Liver (tissue), 9 donors: ENCODE results near the gene SUSD4. TPM values are rescaled to one million over a fixed set of nuclear protein-coding genes. Genes with fewer than 3 reads are reported as not detected.

Experiments
- DNase-seq: peaks from one replicate; pipeline ENCODE4 v3.0.0-alpha.2; 2017; ENCODE audit warnings: low spot score
- H3K27ac ChIP-seq, 2 donors: one replicate each; pipeline ENCODE4 v1.7.0; 2013; ENCODE audit warnings: inconsistent platforms in 2 of 2, low read length in 2 of 2, control low read depth in 1 of 2, low read depth in 1 of 2, mild to moderate bottlenecking in 1 of 2
- H3K27me3 ChIP-seq, 4 donors: one replicate each; pipeline versions ENCODE4 v1.6.1 to v1.7.0; 2013; ENCODE audit warnings: low read length in 3 of 4, inconsistent platforms in 1 of 4, mild to moderate bottlenecking in 1 of 4, moderate library complexity in 1 of 4; ENCODE audit not compliant: control insufficient read depth in 4 of 4, insufficient read depth in 4 of 4
- H3K36me3 ChIP-seq, 4 donors: one replicate each; pipeline versions ENCODE4 v1.6.1 to v1.7.0; 2013; ENCODE audit warnings: low read length in 3 of 4, mild to moderate bottlenecking in 3 of 4, low read depth in 1 of 4, moderate library complexity in 1 of 4; ENCODE audit not compliant: control insufficient read depth in 4 of 4, insufficient read depth in 3 of 4
- H3K4me1 ChIP-seq, 4 donors: one replicate each; pipeline versions ENCODE4 v1.6.1 to v1.7.0; 2013; ENCODE audit warnings: low read length in 3 of 4, mild to moderate bottlenecking in 3 of 4, moderate library complexity in 1 of 4; ENCODE audit not compliant: control insufficient read depth in 4 of 4, insufficient read depth in 4 of 4
- H3K4me3 ChIP-seq, 3 donors: one replicate each; pipeline versions ENCODE4 v1.6.1 to v1.7.0; 2013; ENCODE audit warnings: low read length in 3 of 3, control low read depth in 1 of 3, low read depth in 1 of 3, mild to moderate bottlenecking in 1 of 3
- H3K9ac ChIP-seq, 2 donors: one replicate each; pipeline ENCODE4 v1.7.0; 2013; ENCODE audit warnings: low read length in 2 of 2, mild to moderate bottlenecking in 2 of 2, moderate library complexity in 2 of 2, control low read depth in 1 of 2, low read depth in 1 of 2
- H3K9me3 ChIP-seq, 4 donors: one replicate each; pipeline versions ENCODE4 v1.6.1 to v1.7.0; 2013; ENCODE audit warnings: low read length in 3 of 4; ENCODE audit not compliant: control insufficient read depth in 4 of 4
- ATF3 ChIP-seq: IDR thresholded peaks from 2 replicates; pipeline ENCODE4 v1.6.1; 2016; ENCODE audit warnings: antibody characterized with exemption
- EGR1 ChIP-seq, 2 donors: IDR thresholded peaks; 2 replicates each; pipeline ENCODE4 v1.6.1; 2016 to 2018; ENCODE audit warnings: antibody characterized with exemption in 2 of 2, low read depth in 2 of 2
- FOXA1 ChIP-seq: IDR thresholded peaks from 2 replicates; pipeline ENCODE4 v1.6.1; 2016; ENCODE audit warnings: antibody characterized with exemption
- FOXA2 ChIP-seq: IDR thresholded peaks from 2 replicates; pipeline ENCODE4 v1.6.1; 2016; ENCODE audit warnings: antibody characterized with exemption
- GABPA ChIP-seq, 2 donors: IDR thresholded peaks in 1 of 2; conservative IDR thresholded peaks in 1 of 2; 2 replicates each; pipeline ENCODE4 v1.6.1; 2016; ENCODE audit warnings: antibody characterized with exemption in 2 of 2, mild to moderate bottlenecking in 1 of 2, moderate library complexity in 1 of 2
- HNF4A ChIP-seq, 2 donors: conservative IDR thresholded peaks; 2 replicates each; pipeline ENCODE4 v1.6.1; 2016; ENCODE audit warnings: antibody characterized with exemption in 2 of 2, mild to moderate bottlenecking in 2 of 2
- HNF4G ChIP-seq: IDR thresholded peaks from 2 replicates; pipeline ENCODE4 v1.6.1; 2016; ENCODE audit warnings: antibody characterized with exemption
- JUND ChIP-seq, 2 donors: IDR thresholded peaks; 2 replicates each; pipeline ENCODE4 v1.6.1; 2016; ENCODE audit warnings: antibody characterized with exemption in 2 of 2
- MAX ChIP-seq: IDR thresholded peaks from 2 replicates; pipeline ENCODE4 v1.6.1; 2016; ENCODE audit warnings: antibody characterized with exemption
- RAD21 ChIP-seq, 2 donors: IDR thresholded peaks; 2 replicates each; pipeline ENCODE4 v1.6.1; 2016; ENCODE audit warnings: antibody characterized with exemption in 2 of 2, mild to moderate bottlenecking in 2 of 2
- RXRA ChIP-seq, 2 donors: IDR thresholded peaks; 2 replicates each; pipeline ENCODE4 v1.6.1; 2017 to 2018; ENCODE audit warnings: antibody characterized with exemption in 2 of 2, mild to moderate bottlenecking in 1 of 2
- SP1 ChIP-seq: IDR thresholded peaks from 2 replicates; pipeline ENCODE4 v1.6.1; 2018; ENCODE audit warnings: antibody characterized with exemption, mild to moderate bottlenecking
- TAF1 ChIP-seq: conservative IDR thresholded peaks from 2 replicates; pipeline ENCODE4 v1.6.1; 2016; ENCODE audit warnings: antibody characterized with exemption, mild to moderate bottlenecking
- YY1 ChIP-seq: IDR thresholded peaks from 2 replicates; pipeline ENCODE4 v1.6.1; 2016; ENCODE audit warnings: antibody characterized with exemption, mild to moderate bottlenecking
- WGBS: extraction: QIAGEN DNeasy Blood & Tissue Kit; methylation state at CpG from one replicate; pipeline ENCODE4 v1.1.7; 2013; 5-methylcytosine and 5-hydroxymethylcytosine counted together
- polyA plus RNA-seq, 2 donors: library from polyadenylated mRNA; stranded (reverse) in 1 of 2; unstranded in 1 of 2; fragments of 200-250 nt in 1 of 2; fragments of >200 nt in 1 of 2; fragmentation: Nextera tagmentation in 1 of 2; extraction: Ambion mirVana in 1 of 2; gene quantifications; one replicate each; pipeline versions ENCODE4 v1.2.1 to v1.2.3, GENCODE V29; 2013 to 2015
- total RNA-seq, 2 donors: library from RNA; depleted of rRNA; stranded (reverse); fragments of >200 nt; gene quantifications; one replicate each; pipeline ENCODE4 v1.2.3, GENCODE V29; 2014
- TF ChIP-seq, protein P1 (sequence below): IDR thresholded peaks from 2 replicates; pipeline ENCODE4 v1.6.1; 2016; ENCODE audit warnings: antibody characterized with exemption, mild to moderate bottlenecking
- TF ChIP-seq, protein P2 (sequence below): fragments of 150-350 bp; IDR thresholded peaks from 2 replicates; pipeline ENCODE4 v1.5.1; 2017; ENCODE audit warnings: improper control_type of control experiment, low read depth, low read length; ENCODE audit not compliant: missing input control
- TF ChIP-seq, protein P3 (sequence below): IDR thresholded peaks from 2 replicates; pipeline ENCODE4 v1.6.1; 2016; ENCODE audit warnings: antibody characterized with exemption
- donor health status: healthy.
- donor health status: healthy.
- donor health status: healthy.
- donor health status: healthy.
- donor health status: healthy.

Gene SUSD4
- total and polyA plus RNA-seq, 4 donors: 1.1 to 3.8 (median 1.8) TPM

- no peak for DNase-seq
- Histone ChIP-seq H3K9ac (no peak overlapping the region), H3K9me3 (no peaks in the 10 kb centered on the region), H3K27me3 (no peaks in the 10 kb centered on the region), H3K27ac (no peak overlapping the region), H3K4me1 (no peaks in the 10 kb centered on the region), H3K4me3 (no peak overlapping the region), H3K36me3 (no peaks in the 10 kb centered on the region)
- TF ChIP-seq FOXA2 (no peak), TAF1 (no peak), EGR1 (IDR thresholded peaks at IDR 0.05; ENCODE audit: low read depth in 2 of 2) (no peak), RXRA (IDR thresholded peaks at IDR 0.05) (no peak), SP1 (no peak), ATF3 (no peak), JUND (IDR thresholded peaks at IDR 0.05) (no peak), HNF4A (conservative IDR thresholded peaks at IDR 0.05) (no peak), FOXA1 (no peak), RAD21 (IDR thresholded peaks at IDR 0.05) (no peak), HNF4G (no peak), MAX (no peak)
- TF ChIP-seq, protein P1, sequence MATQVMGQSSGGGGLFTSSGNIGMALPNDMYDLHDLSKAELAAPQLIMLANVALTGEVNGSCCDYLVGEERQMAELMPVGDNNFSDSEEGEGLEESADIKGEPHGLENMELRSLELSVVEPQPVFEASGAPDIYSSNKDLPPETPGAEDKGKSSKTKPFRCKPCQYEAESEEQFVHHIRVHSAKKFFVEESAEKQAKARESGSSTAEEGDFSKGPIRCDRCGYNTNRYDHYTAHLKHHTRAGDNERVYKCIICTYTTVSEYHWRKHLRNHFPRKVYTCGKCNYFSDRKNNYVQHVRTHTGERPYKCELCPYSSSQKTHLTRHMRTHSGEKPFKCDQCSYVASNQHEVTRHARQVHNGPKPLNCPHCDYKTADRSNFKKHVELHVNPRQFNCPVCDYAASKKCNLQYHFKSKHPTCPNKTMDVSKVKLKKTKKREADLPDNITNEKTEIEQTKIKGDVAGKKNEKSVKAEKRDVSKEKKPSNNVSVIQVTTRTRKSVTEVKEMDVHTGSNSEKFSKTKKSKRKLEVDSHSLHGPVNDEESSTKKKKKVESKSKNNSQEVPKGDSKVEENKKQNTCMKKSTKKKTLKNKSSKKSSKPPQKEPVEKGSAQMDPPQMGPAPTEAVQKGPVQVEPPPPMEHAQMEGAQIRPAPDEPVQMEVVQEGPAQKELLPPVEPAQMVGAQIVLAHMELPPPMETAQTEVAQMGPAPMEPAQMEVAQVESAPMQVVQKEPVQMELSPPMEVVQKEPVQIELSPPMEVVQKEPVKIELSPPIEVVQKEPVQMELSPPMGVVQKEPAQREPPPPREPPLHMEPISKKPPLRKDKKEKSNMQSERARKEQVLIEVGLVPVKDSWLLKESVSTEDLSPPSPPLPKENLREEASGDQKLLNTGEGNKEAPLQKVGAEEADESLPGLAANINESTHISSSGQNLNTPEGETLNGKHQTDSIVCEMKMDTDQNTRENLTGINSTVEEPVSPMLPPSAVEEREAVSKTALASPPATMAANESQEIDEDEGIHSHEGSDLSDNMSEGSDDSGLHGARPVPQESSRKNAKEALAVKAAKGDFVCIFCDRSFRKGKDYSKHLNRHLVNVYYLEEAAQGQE: no peak
- TF ChIP-seq, protein P2, sequence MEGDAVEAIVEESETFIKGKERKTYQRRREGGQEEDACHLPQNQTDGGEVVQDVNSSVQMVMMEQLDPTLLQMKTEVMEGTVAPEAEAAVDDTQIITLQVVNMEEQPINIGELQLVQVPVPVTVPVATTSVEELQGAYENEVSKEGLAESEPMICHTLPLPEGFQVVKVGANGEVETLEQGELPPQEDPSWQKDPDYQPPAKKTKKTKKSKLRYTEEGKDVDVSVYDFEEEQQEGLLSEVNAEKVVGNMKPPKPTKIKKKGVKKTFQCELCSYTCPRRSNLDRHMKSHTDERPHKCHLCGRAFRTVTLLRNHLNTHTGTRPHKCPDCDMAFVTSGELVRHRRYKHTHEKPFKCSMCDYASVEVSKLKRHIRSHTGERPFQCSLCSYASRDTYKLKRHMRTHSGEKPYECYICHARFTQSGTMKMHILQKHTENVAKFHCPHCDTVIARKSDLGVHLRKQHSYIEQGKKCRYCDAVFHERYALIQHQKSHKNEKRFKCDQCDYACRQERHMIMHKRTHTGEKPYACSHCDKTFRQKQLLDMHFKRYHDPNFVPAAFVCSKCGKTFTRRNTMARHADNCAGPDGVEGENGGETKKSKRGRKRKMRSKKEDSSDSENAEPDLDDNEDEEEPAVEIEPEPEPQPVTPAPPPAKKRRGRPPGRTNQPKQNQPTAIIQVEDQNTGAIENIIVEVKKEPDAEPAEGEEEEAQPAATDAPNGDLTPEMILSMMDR: no peak
- TF ChIP-seq, protein P3, sequence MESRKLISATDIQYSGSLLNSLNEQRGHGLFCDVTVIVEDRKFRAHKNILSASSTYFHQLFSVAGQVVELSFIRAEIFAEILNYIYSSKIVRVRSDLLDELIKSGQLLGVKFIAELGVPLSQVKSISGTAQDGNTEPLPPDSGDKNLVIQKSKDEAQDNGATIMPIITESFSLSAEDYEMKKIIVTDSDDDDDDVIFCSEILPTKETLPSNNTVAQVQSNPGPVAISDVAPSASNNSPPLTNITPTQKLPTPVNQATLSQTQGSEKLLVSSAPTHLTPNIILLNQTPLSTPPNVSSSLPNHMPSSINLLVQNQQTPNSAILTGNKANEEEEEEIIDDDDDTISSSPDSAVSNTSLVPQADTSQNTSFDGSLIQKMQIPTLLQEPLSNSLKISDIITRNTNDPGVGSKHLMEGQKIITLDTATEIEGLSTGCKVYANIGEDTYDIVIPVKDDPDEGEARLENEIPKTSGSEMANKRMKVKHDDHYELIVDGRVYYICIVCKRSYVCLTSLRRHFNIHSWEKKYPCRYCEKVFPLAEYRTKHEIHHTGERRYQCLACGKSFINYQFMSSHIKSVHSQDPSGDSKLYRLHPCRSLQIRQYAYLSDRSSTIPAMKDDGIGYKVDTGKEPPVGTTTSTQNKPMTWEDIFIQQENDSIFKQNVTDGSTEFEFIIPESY: no peak
- 83% methylated on average over 3 of the region's 3 CpGs for WGBS
Observed at GRCh38 chr1:223229756-223230155, 134.2 kb downstream of the SUSD4 start.

DNA sequence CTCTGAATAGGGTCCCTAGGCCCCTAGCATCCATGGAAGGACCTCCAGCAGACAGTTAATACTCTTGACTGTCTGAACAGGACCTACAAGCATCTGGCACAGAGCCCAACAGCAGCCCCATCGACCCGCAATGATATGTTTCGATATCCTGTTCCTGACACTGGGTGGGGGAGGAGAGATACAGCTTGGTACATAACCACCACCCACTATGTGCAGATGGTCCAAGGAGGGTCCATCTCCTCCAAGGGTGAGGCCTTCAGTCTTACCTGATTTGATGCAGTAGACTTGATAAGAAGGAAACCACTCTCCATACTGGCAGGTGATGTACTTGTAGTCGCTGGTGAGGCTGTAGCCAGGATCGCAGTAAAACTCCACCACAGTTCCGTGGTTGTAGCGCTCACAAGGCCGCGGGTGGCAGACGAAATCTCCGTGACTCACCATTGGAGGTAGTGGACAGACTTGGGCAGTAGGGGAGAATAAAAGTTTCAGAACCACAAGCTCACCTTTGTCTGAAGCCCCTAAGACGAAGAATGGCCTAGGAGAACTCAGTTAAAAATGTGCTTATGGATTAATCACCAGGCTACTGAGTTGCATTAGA lies 134.9 kb downstream of the SUSD4 start:
- Histone ChIP-seq H3K9ac (no peak overlapping the region), H3K4me1 (no peaks in the 10 kb centered on the region), H3K27me3 (no peaks in the 10 kb centered on the region), H3K36me3 (no peaks in the 10 kb centered on the region), H3K4me3 (no peak overlapping the region), H3K27ac (no peak overlapping the region), H3K9me3 (no peaks in the 10 kb centered on the region)
- no peak for DNase-seq
- WGBS: 95% methylated on average over 12 of the region's 12 CpGs
- TF ChIP-seq, protein P3: no peak
- no peak for TF ChIP-seq JUND (IDR thresholded peaks at IDR 0.05)
- no peak for TF ChIP-seq YY1
- TF ChIP-seq RAD21 (IDR thresholded peaks at IDR 0.05): no peak
- no peak for TF ChIP-seq GABPA (IDR thresholded peaks at IDR 0.05 in 1 of 2, conservative IDR thresholded peaks at IDR 0.05 in 1 of 2)
- TF ChIP-seq HNF4G: no peak
- TF ChIP-seq MAX: no peak
- no peak for TF ChIP-seq HNF4A (conservative IDR thresholded peaks at IDR 0.05)
- no peak for TF ChIP-seq ATF3
- TF ChIP-seq FOXA2: no peak
- TF ChIP-seq SP1: no peak
- TF ChIP-seq RXRA (IDR thresholded peaks at IDR 0.05): no peak
